ENCODE data around the gene MYLK. TPM values are rescaled to one million over a fixed set of nuclear protein-coding genes. Genes with fewer than 3 reads are reported as not detected.

Gene MYLK
- total RNA-seq, 1 donor from 2014 or later, result 50.5 TPM

- H3K4me2 ChIP-seq (ENCODE audit: low read length), result peak overlapping the region; percentile 50
- H4K20me1 ChIP-seq (ENCODE audit: insufficient read depth, low read length), result peaks cover 14% of the 10 kb centered on the region
- H3K4me1 ChIP-seq (ENCODE audit: insufficient read depth, low read length), result peaks cover 8% of the 10 kb centered on the region
- no peaks in the 10 kb centered on the region for H3K9me3 ChIP-seq (ENCODE audit: insufficient read depth, low read depth, low read length)
- H3K27me3 ChIP-seq (ENCODE audit: insufficient read depth, low read length), result no peaks in the 10 kb centered on the region
- peaks cover 3% of the 10 kb centered on the region for H3K36me3 Mint-ChIP-seq (ENCODE audit: low read depth, unreplicated experiment)
- DNase-seq (ENCODE audit: low read depth) (peak; percentile 46), FAIRE-seq (no peak)
- no peak for TF ChIP-seq EZH2 (IDR thresholded peaks at IDR 0.05; ENCODE audit: insufficient read depth, low read length)
- no peak for TF ChIP-seq CTCF (IDR thresholded peaks at IDR 0.05; ENCODE audit: insufficient read depth, low read depth, low read length)
- H3K27ac ChIP-seq (ENCODE audit: low read depth, low read length), result no peak overlapping the region
- no peak overlapping the region for H3K4me3 ChIP-seq (ENCODE audit: insufficient read depth, low read depth, low read length)
- no peaks in the 10 kb centered on the region for H3K27me3 Mint-ChIP-seq (ENCODE audit: low read depth, unreplicated experiment)
- H3K9ac ChIP-seq (ENCODE audit: low read length), result no peak overlapping the region
- no peak overlapping the region for H3K4me3 Mint-ChIP-seq (ENCODE audit: unreplicated experiment)
- H3K36me3 ChIP-seq (ENCODE audit: insufficient read depth, low read length), result peaks cover 6% of the 10 kb centered on the region
- H3K4me1 Mint-ChIP-seq (ENCODE audit: low read depth, unreplicated experiment), result peaks cover 18% of the 10 kb centered on the region
- no peaks in the 10 kb centered on the region for H3K9me3 Mint-ChIP-seq (ENCODE audit: unreplicated experiment)
- H2AFZ ChIP-seq (ENCODE audit: low read depth, low read length), result no peak overlapping the region
- peaks cover 5% of the 10 kb centered on the region for H3K79me2 ChIP-seq (ENCODE audit: insufficient read depth, low read length)
- H3K27ac Mint-ChIP-seq (ENCODE audit: unreplicated experiment), result no peak overlapping the region
These were observed 308.0 kb downstream of the MYLK start for GRCh38 chr3:123576122-123576521.

- no peaks in the 10 kb centered on the region for H3K9me3 ChIP-seq (ENCODE audit: insufficient read depth, low read depth, low read length)
- Mint-ChIP-seq H3K9me3 (ENCODE audit: unreplicated experiment) (no peaks in the 10 kb centered on the region), H3K27me3 (ENCODE audit: low read depth, unreplicated experiment) (no peaks in the 10 kb centered on the region), H3K27ac (ENCODE audit: unreplicated experiment) (no peak overlapping the region), H3K4me3 (ENCODE audit: unreplicated experiment) (no peak overlapping the region), H3K36me3 (ENCODE audit: low read depth, unreplicated experiment) (peaks cover 2% of the 10 kb centered on the region), H3K4me1 (ENCODE audit: low read depth, unreplicated experiment) (peaks cover 20% of the 10 kb centered on the region)
- DNase-seq (ENCODE audit: low read depth), result no peak
- peaks cover 23% of the 10 kb centered on the region for H4K20me1 ChIP-seq (ENCODE audit: insufficient read depth, low read length)
- FAIRE-seq, result no peak
- H2AFZ ChIP-seq (ENCODE audit: low read depth, low read length), result no peak overlapping the region
- peaks cover 8% of the 10 kb centered on the region for H3K4me1 ChIP-seq (ENCODE audit: insufficient read depth, low read length)
- no peak overlapping the region for H3K27ac ChIP-seq (ENCODE audit: low read depth, low read length)
- no peaks in the 10 kb centered on the region for H3K36me3 ChIP-seq (ENCODE audit: insufficient read depth, low read length)
- no peak overlapping the region for H3K9ac ChIP-seq (ENCODE audit: low read length)
- peaks cover 5% of the 10 kb centered on the region for H3K79me2 ChIP-seq (ENCODE audit: insufficient read depth, low read length)
- no peak for TF ChIP-seq CTCF (IDR thresholded peaks at IDR 0.05; ENCODE audit: insufficient read depth, low read depth, low read length)
- no peaks in the 10 kb centered on the region for H3K27me3 ChIP-seq (ENCODE audit: insufficient read depth, low read length)
- H3K4me2 ChIP-seq (ENCODE audit: low read length), result no peak overlapping the region
- no peak overlapping the region for H3K4me3 ChIP-seq (ENCODE audit: insufficient read depth, low read depth, low read length)
These were observed 312.2 kb downstream of the MYLK start for GRCh38 chr3:123571973-123572365.

DNA sequence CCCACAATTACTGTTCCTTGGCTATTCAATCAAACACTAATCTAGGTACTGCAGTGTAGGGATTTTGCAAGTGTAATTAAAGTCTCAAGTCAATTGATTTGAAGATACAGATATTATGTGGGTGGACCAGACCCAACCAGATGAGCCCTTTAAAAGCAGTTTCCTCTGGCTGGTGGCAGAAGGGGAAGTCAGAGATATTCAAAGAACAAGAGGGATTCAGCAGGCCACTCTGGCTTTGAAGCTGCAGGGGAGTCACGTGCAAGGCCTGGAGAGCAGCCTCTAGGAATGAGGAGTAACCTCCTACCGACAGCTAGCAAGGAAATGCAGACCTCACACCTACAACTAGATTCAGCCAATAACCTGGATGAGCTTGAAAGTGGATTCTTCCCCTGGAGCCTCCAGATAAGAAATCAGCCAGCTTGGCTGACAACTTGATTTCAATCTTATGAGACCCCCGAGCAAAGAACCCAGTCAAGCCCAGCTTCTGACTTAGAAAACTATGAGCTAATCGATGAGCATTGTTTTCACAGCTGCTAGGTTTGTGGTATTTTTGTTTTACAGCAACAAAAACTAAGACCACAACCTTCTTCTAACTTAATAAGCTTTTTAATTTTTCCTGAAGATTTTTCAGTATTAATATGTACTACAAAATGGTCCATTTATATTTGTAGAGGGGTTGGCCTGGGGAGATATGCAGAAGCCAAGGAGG is 312.7 kb downstream of the MYLK start:
- Histone ChIP-seq H2AFZ (ENCODE audit: low read depth, low read length) (no peak overlapping the region), H3K79me2 (ENCODE audit: insufficient read depth, low read length) (peaks cover 5% of the 10 kb centered on the region), H3K4me1 (ENCODE audit: insufficient read depth, low read length) (peaks cover 6% of the 10 kb centered on the region), H4K20me1 (ENCODE audit: insufficient read depth, low read length) (peaks cover 23% of the 10 kb centered on the region), H3K9ac (ENCODE audit: low read length) (no peak overlapping the region), H3K4me3 (ENCODE audit: insufficient read depth, low read depth, low read length) (no peak overlapping the region), H3K27ac (ENCODE audit: low read depth, low read length) (no peak overlapping the region), H3K27me3 (ENCODE audit: insufficient read depth, low read length) (no peaks in the 10 kb centered on the region), H3K36me3 (ENCODE audit: insufficient read depth, low read length) (no peaks in the 10 kb centered on the region), H3K9me3 (ENCODE audit: insufficient read depth, low read depth, low read length) (no peaks in the 10 kb centered on the region), H3K4me2 (ENCODE audit: low read length) (no peak overlapping the region)
- DNase-seq (ENCODE audit: low read depth) (no peak), FAIRE-seq (no peak)
- no peaks in the 10 kb centered on the region for H3K9me3 Mint-ChIP-seq (ENCODE audit: unreplicated experiment)
- TF ChIP-seq EZH2 (IDR thresholded peaks at IDR 0.05; ENCODE audit: insufficient read depth, low read length), result no peak
- H3K27me3 Mint-ChIP-seq (ENCODE audit: low read depth, unreplicated experiment), result no peaks in the 10 kb centered on the region
- no peak overlapping the region for H3K27ac Mint-ChIP-seq (ENCODE audit: unreplicated experiment)
- H3K4me3 Mint-ChIP-seq (ENCODE audit: unreplicated experiment), result no peak overlapping the region
- H3K36me3 Mint-ChIP-seq (ENCODE audit: low read depth, unreplicated experiment), result peaks cover 2% of the 10 kb centered on the region
- H3K4me1 Mint-ChIP-seq (ENCODE audit: low read depth, unreplicated experiment), result peaks cover 15% of the 10 kb centered on the region

All from astrocyte (in vitro differentiated cells and primary cell).